ENCODE data around the gene SSTR3.
A peak's percentile ranks its signal among the peaks of the same experiment; 100 is the strongest.

- TF ChIP-seq ZNF263 (CRISPR knock-in tag; IDR thresholded peaks at IDR 0.05; ENCODE audit: low read depth): no peak
- TF ChIP-seq AFF4 (CRISPR knock-in tag; IDR thresholded peaks at IDR 0.05; ENCODE audit: borderline replicate concordance): no peak
- peak; percentile 67 for TF ChIP-seq CTCF (IDR thresholded peaks at IDR 0.05)
- no peak for TF ChIP-seq PRRX2 (CRISPR knock-in tag; IDR thresholded peaks at IDR 0.05)
- no peak for TF ChIP-seq NR1H2 (CRISPR knock-in tag; IDR thresholded peaks at IDR 0.05)
- no peak for TF ChIP-seq MLX (CRISPR knock-in tag; IDR thresholded peaks at IDR 0.05)
- peak; percentile 33; the same call in 1 of the 2 replicates for TF ChIP-seq USF2 (CRISPR knock-in tag; IDR thresholded peaks at IDR 0.05)
- TF ChIP-seq ETV6 (CRISPR knock-in tag; IDR thresholded peaks at IDR 0.05): peak; percentile 58; the same call in 1 of the 2 replicates
- TF ChIP-seq ELF4 (CRISPR knock-in tag; IDR thresholded peaks at IDR 0.05; ENCODE audit: low read depth): no peak
- TF ChIP-seq ERG (CRISPR knock-in tag; IDR thresholded peaks at IDR 0.05): no peak
Observed at GRCh38 chr22:37199103-37199759, 13.0 kb downstream of the SSTR3 start.

Measured in WTC11 (cell line).